Ascending aorta (tissue), 2 donors: ENCODE measurements around the gene KIFC3. TPM values are rescaled to one million over a fixed set of nuclear protein-coding genes. Genes with fewer than 3 reads are reported as not detected.
"Not testable (repeated sequence)": the region's sequence is repeated elsewhere in the genome, so short reads cannot be mapped to it uniquely, and the experiment has no call there.

Experiments used
- DNase-seq, 2 donors: peaks; one replicate each; pipeline ENCODE4 v3.0.0-alpha.2; 2019; ENCODE audit warnings: low spot score in 2 of 2
- H3K27ac ChIP-seq, 2 donors: fragments of 200-600 bp; sonication (generic); one replicate each; pipeline ENCODE4 v1.5.1; 2016 to 2017; ENCODE audit warnings: mild to moderate bottlenecking in 1 of 2
- H3K27me3 ChIP-seq: fragments of 200-600 bp; sonication (generic); one replicate; pipeline ENCODE4 v1.5.1; 2017
- H3K36me3 ChIP-seq, 2 donors: fragments of 200-600 bp; sonication (generic); one replicate each; pipeline ENCODE4 v1.5.1; 2016
- H3K4me1 ChIP-seq, 2 donors: fragments of 200-600 bp; sonication (generic); one replicate each; pipeline ENCODE4 v1.5.1; 2016 to 2017; ENCODE audit warnings: mild to moderate bottlenecking in 1 of 2
- H3K4me3 ChIP-seq, 2 donors: fragments of 200-600 bp; sonication (generic); one replicate each; pipeline ENCODE4 v1.5.1; 2016 to 2017; ENCODE audit warnings: mild to moderate bottlenecking in 1 of 2
- H3K9me3 ChIP-seq, 2 donors: fragments of 200-600 bp; sonication (generic); one replicate each; pipeline ENCODE4 v1.5.1; 2016
- CTCF ChIP-seq, 3 experiments: fragments of 200-600 bp in 2 of 3; fragments of 450-650 bp in 1 of 3; sonication (generic) in 2 of 3; IDR thresholded peaks; one replicate each; pipeline ENCODE4 v1.5.1; 2016 to 2019; ENCODE audit warnings: antibody characterized with exemption in 3 of 3, mild to moderate bottlenecking in 1 of 3, moderate library complexity in 1 of 3
- intact Hi-C: fragments of 100-400 bp; cut with DNase I; formaldehyde crosslinking; loops from one replicate; pipeline ENCODE4 v1.15.1; 2023
- total RNA-seq: library from RNA; depleted of rRNA; stranded (reverse); fragments of >200 nt; gene quantifications from one replicate; pipeline ENCODE4 v1.1.0, GENCODE V29; 2016

KIFC3 gene
- total RNA-seq, 1 donor from 2014 or later = 54.9 TPM

GRCh38 chr16:57799600-57800199 is 2.6 kb downstream of the KIFC3 start:
- Histone ChIP-seq H3K4me1 (peaks cover 3 to 28% of the 10 kb centered on the region in 2 donors), H3K27me3 (no peaks in the 10 kb centered on the region), H3K27ac (no peak overlapping the region), H3K4me3 (no peak overlapping the region), H3K36me3 (peaks cover 12 to 21% of the 10 kb centered on the region in 2 donors), H3K9me3 (no peaks in the 10 kb centered on the region)
- TF ChIP-seq CTCF (IDR thresholded peaks at IDR 0.05) = no peak
- no peak for DNase-seq
- intact Hi-C loops = loop anchor here (2.0 to 10.0 kb wide), 4 partner anchors 43 to 615 kb away; partner anchors contain the start of genes PSME3IP1, RSPRY1, USB1 and ZNF319

- H3K36me3 ChIP-seq = peaks cover 12 to 24% of the 10 kb centered on the region in 2 donors
- no peaks in the 10 kb centered on the region for H3K9me3 ChIP-seq
- TF ChIP-seq CTCF (IDR thresholded peaks at IDR 0.05) = no peak
- peaks cover 3 to 28% of the 10 kb centered on the region in 2 donors for H3K4me1 ChIP-seq
- no peaks in the 10 kb centered on the region for H3K27me3 ChIP-seq
- no peak for DNase-seq
- H3K27ac ChIP-seq = no peak overlapping the region
- no peak overlapping the region for H3K4me3 ChIP-seq
- intact Hi-C loops = no loop called here
Observed at GRCh38 chr16:57798953-57799599, 3.2 kb downstream of the KIFC3 start.

DNA sequence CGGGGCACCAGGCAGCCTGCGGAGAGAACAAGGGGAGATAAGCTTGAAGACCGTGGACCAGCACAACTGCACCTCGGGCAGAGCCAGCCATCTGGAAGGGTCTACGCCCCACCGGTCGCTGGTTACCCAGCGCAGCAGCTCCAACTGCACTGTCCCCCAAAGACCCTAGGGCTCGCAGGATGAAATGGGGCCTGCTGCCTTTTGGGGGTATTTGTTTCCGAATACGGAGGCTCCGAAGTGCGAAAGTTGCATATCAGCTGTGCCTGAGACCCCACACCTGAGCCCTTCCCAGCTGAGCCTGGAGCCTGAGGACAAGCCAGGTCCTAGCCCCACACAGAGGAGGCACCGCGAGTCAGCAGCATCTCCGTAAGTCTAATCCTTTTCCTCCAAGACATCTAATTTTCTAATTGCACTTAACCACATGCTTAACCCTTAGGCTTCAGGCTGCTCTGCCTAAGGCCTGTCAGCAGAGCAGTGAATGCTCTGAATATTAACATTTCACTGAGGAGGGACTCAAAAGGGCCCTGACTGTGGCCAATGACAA is 4.0 kb downstream of the KIFC3 start:
- no peaks in the 10 kb centered on the region for H3K27me3 ChIP-seq
- H3K27ac ChIP-seq = no peak overlapping the region
- no peak for DNase-seq
- H3K9me3 ChIP-seq = no peaks in the 10 kb centered on the region
- peaks cover 12 to 29% of the 10 kb centered on the region in 2 donors for H3K36me3 ChIP-seq
- intact Hi-C loops = no loop called here
- no peak overlapping the region for H3K4me3 ChIP-seq
- no peak for TF ChIP-seq CTCF (IDR thresholded peaks at IDR 0.05)
- peaks cover 3 to 26% of the 10 kb centered on the region in 2 donors for H3K4me1 ChIP-seq

- no peak overlapping the region for H3K27ac ChIP-seq
Observed at GRCh38 chr16:57797526-57798266, 4.6 kb downstream of the KIFC3 start.

GRCh38 chr16:57797216-57797525 is 5.1 kb downstream of the KIFC3 start:
- intact Hi-C loops = no loop called here
- H3K27me3 ChIP-seq = no peaks in the 10 kb centered on the region
- no peak for TF ChIP-seq CTCF (IDR thresholded peaks at IDR 0.05)
- no peak overlapping the region for H3K4me3 ChIP-seq
- peaks cover 16 to 34% of the 10 kb centered on the region in 2 donors for H3K36me3 ChIP-seq
- H3K4me1 ChIP-seq = peaks cover 0 to 18% of the 10 kb centered on the region in 2 donors
- H3K9me3 ChIP-seq = no peaks in the 10 kb centered on the region
- H3K27ac ChIP-seq = no peak overlapping the region
- no peak for DNase-seq

More at GRCh38 chr16:57797526-57798266, 4.6 kb downstream of the KIFC3 start:
- DNase-seq = no peak
- intact Hi-C loops = no loop called here
- H3K4me1 ChIP-seq = peaks cover 0 to 20% of the 10 kb centered on the region in 2 donors
- H3K27me3 ChIP-seq = no peaks in the 10 kb centered on the region
- TF ChIP-seq CTCF (IDR thresholded peaks at IDR 0.05) = no peak
- no peaks in the 10 kb centered on the region for H3K9me3 ChIP-seq
- peaks cover 16 to 30% of the 10 kb centered on the region in 2 donors for H3K36me3 ChIP-seq
- H3K4me3 ChIP-seq = no peak overlapping the region

DNA sequence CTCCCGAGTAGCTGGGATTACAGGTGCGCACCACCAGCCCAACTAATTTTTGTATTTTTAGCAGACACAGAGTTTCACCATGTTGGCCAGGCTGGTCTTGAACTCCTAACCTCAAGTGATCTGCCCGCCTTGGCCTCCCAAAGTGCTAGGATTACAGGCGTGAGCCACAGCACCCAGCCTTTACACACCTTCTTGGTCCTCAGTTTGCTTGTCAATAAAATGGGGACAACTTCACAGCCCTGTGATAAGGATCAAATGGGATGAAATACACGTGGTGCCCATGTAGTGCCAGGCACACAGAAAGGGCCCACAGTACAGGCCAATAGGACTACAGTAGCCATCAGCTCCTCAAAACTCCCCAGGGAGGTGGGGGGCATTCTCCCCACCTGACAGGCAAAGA is 6.3 kb downstream of the KIFC3 start:
- H3K27ac ChIP-seq, intact Hi-C loops, DNase-seq, H3K4me3 ChIP-seq, H3K9me3 ChIP-seq, H3K27me3 ChIP-seq: not testable (repeated sequence)
- Histone ChIP-seq H3K36me3 (peaks cover 16 to 36% of the 10 kb centered on the region in 2 donors), H3K4me1 (peaks cover 0 to 16% of the 10 kb centered on the region in 2 donors)
